Mesothelial cell of epicardium (in vitro differentiated cells): ENCODE results near the gene CHRNA7. TPM values are rescaled to one million over a fixed set of nuclear protein-coding genes. Genes with fewer than 3 reads are reported as not detected.

ENCODE experiments used
- DNase-seq, 2 experiments: peaks; one replicate each; pipeline ENCODE4 v3.0.0; 2021; ENCODE audit warnings: low spot score in 2 of 2; ENCODE audit not compliant: unreplicated experiment in 2 of 2
- H3K27ac Mint-ChIP-seq: 2 replicates; pipeline ENCODE4 v1.8.0; 2021; ENCODE audit warnings: mixed read lengths
- H3K27me3 Mint-ChIP-seq: 2 replicates; pipeline ENCODE4 v1.8.0; 2021; ENCODE audit warnings: low read depth, mixed read lengths
- H3K36me3 Mint-ChIP-seq: 2 replicates; pipeline ENCODE4 v1.8.0; 2021; ENCODE audit warnings: mixed read lengths
- H3K4me1 Mint-ChIP-seq: 2 replicates; pipeline ENCODE4 v1.8.0; 2021; ENCODE audit warnings: mixed read lengths
- H3K4me3 Mint-ChIP-seq: 2 replicates; pipeline ENCODE4 v1.8.0; 2021; ENCODE audit warnings: mild to moderate bottlenecking, moderate library complexity, mixed read lengths
- H3K9me3 Mint-ChIP-seq: 2 replicates; pipeline ENCODE4 v1.8.0; 2021; ENCODE audit warnings: mixed read lengths
- CTCF ChIP-seq: fragments of 200-600 bp; sonication (generic); IDR thresholded peaks from one replicate; pipeline ENCODE4 v1.5.0; 2021; ENCODE audit warnings: antibody characterized with exemption; ENCODE audit not compliant: unreplicated experiment
- total RNA-seq: library from RNA; stranded (reverse); gene quantifications from 3 replicates; pipeline ENCODE4 v1.2.1, GENCODE V29; 2021

The CHRNA7 gene
- total RNA-seq, 1 donor from 2014 or later: 3.0 TPM

DNA sequence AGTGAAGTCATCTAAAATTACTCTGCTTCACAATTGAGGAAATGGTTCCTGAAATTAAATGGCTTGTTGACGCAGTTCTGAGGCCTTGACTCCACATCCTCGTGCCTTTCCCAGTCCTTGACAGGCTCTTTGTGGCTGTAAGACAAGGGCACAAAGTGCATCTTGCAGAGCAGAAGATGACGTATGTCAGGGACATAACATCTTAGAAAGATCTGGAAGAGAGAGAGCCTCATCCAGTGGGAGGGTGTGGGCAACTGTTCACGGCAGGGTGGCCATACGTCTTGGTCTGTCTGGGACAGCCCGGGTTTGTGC, 91.0 kb downstream of the CHRNA7 start:
- TF ChIP-seq CTCF: no peak
- H3K27ac Mint-ChIP-seq: no peak overlapping the region
- H3K4me3 Mint-ChIP-seq: no peak overlapping the region

GRCh38 chr15:32122013-32122412, 91.7 kb downstream of the CHRNA7 start:
- DNase-seq: no peak
- H3K4me3 Mint-ChIP-seq: no peak overlapping the region
- H3K4me1 Mint-ChIP-seq: peaks cover 34% of the 10 kb centered on the region
- peaks cover 2% of the 10 kb centered on the region for H3K27me3 Mint-ChIP-seq
- H3K36me3 Mint-ChIP-seq: no peaks in the 10 kb centered on the region
- no peak for TF ChIP-seq CTCF
- H3K27ac Mint-ChIP-seq: no peak overlapping the region
- no peaks in the 10 kb centered on the region for H3K9me3 Mint-ChIP-seq

More for the DNA sequence above, 91.0 kb downstream of the CHRNA7 start:
- Mint-ChIP-seq H3K36me3 (no peaks in the 10 kb centered on the region), H3K27me3 (peaks cover 2% of the 10 kb centered on the region), H3K9me3 (no peaks in the 10 kb centered on the region), H3K4me1 (peaks cover 34% of the 10 kb centered on the region)
- no peak for DNase-seq

DNA sequence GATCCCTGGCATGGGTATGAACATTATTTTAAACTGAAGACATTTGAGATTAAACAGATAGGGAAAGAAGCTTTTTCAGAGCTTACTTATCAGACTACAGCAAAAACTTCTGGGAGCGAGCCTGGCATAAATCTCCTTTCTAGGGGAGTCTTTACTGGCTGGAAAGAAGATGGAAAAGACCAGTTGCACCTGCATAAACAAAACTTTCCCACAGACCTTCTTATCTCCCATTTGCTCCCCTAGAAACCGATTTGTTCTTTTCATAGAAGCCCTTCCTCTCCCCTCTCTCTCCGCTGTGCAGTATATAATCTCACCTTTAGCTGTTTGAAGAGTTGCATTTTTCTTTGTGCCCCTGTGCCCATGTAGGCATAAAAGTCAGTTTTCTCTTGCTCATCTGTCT, 93.2 kb downstream of the CHRNA7 start:
- DNase-seq: no peak
- TF ChIP-seq CTCF: no peak
- Mint-ChIP-seq H3K27me3 (peaks cover 2% of the 10 kb centered on the region), H3K4me3 (no peak overlapping the region), H3K36me3 (no peaks in the 10 kb centered on the region), H3K4me1 (peaks cover 34% of the 10 kb centered on the region), H3K27ac (no peak overlapping the region), H3K9me3 (peaks cover 8% of the 10 kb centered on the region)

DNA sequence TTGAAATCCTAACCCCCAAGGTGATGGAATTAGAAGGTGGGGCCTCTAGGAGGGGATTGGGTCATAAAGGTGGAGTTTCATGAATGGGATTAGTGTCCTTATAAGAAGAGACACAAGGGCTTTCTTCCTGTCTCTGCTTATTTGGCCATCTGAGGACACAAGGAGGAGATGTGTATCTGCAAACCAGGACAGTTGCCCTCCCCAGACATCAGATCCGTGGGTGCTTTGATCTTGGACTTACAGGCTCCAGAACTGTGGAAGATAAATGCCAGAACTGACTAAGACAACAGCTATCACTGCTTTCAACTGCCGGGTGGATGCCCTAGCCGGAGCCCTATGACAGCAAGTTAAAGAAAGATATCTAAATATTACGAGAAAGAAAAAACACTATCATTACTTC, 94.4 kb downstream of the CHRNA7 start:
- TF ChIP-seq CTCF: no peak
- DNase-seq: no peak
- H3K9me3 Mint-ChIP-seq: peaks cover 12% of the 10 kb centered on the region
- H3K27ac Mint-ChIP-seq: no peak overlapping the region
- H3K36me3 Mint-ChIP-seq: no peaks in the 10 kb centered on the region
- peaks cover 2% of the 10 kb centered on the region for H3K27me3 Mint-ChIP-seq
- H3K4me1 Mint-ChIP-seq: peaks cover 29% of the 10 kb centered on the region
- H3K4me3 Mint-ChIP-seq: no peak overlapping the region

DNA sequence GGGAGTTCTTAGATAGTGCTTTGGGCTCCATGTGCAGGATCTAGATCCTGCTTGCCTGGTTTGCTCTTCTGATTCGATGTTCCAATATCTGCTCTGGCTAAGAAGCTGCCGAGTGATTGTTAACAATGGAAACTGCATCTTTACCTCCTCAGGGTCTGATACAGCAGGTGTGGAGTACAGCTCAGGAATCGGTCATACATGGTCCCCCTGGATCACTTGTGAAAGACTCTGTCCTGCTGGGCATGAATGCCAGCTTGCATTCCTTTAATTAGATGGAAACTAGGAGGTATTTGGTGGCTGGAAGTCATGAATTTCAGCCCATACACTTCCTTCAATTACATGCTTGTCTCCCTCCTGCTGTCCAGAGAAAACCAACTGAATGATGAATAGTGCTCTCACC, 95.3 kb downstream of the CHRNA7 start:
- no peak for TF ChIP-seq CTCF
- no peak for DNase-seq
- Mint-ChIP-seq H3K27me3 (peaks cover 2% of the 10 kb centered on the region), H3K4me1 (peaks cover 25% of the 10 kb centered on the region), H3K9me3 (peaks cover 12% of the 10 kb centered on the region), H3K4me3 (no peak overlapping the region), H3K36me3 (no peaks in the 10 kb centered on the region), H3K27ac (no peak overlapping the region)

DNA sequence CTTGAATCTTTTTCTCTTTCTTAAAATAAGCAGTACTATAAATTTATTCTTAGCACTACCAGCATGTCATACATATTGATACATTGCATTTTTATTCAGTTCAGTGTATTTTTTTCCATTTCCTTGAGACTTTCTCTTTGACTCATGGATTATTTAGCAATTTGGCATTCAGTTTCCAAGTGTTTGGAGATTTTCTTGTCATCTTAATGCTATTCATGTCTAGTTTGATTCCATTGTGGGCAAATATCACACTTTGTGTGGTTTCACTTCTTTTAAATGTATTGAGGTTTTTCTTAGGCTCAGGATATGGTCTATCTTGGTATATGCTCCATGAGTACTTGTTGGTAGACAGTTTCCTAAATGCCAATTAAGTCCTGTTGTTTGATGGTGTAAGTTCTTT, 99.5 kb downstream of the CHRNA7 start:
- H3K9me3 Mint-ChIP-seq: peaks cover 20% of the 10 kb centered on the region
- H3K36me3 Mint-ChIP-seq: no peaks in the 10 kb centered on the region
- H3K4me1 Mint-ChIP-seq: peaks cover 15% of the 10 kb centered on the region
- DNase-seq: no peak
- no peak overlapping the region for H3K4me3 Mint-ChIP-seq
- no peak overlapping the region for H3K27ac Mint-ChIP-seq
- no peaks in the 10 kb centered on the region for H3K27me3 Mint-ChIP-seq
- TF ChIP-seq CTCF: no peak
